Neural progenitor cell (in vitro differentiated cells): ENCODE data around the gene RIPOR3. TPM values are rescaled to one million over a fixed set of nuclear protein-coding genes. Genes with fewer than 3 reads are reported as not detected.

Source experiments
- DNase-seq: peaks from one replicate; pipeline ENCODE4 v3.0.0-alpha.2; 2016; ENCODE audit warnings: low spot score
- H2AFZ ChIP-seq: fragments of 200-600 bp; sonication (generic); replicated peaks from 2 replicates; pipeline ENCODE4 v1.6.1; 2016; ENCODE audit warnings: antibody characterized with exemption
- H3F3A ChIP-seq: fragments of 200-600 bp; sonication (generic); 2 replicates; pipeline ENCODE4 v1.6.1; 2016; ENCODE audit warnings: antibody characterized with exemption, low read depth
- H3K27ac ChIP-seq: fragments of 200-600 bp; sonication (generic); 2 replicates; pipeline ENCODE4 v1.5.1; 2016; ENCODE audit warnings: mild to moderate bottlenecking
- H3K27me3 ChIP-seq: fragments of 200-600 bp; sonication (generic); 2 replicates; pipeline ENCODE4 v1.6.1; 2016; ENCODE audit warnings: mild to moderate bottlenecking, moderate library complexity
- H3K36me3 ChIP-seq: fragments of 200-600 bp; sonication (generic); 2 replicates; pipeline ENCODE4 v1.5.1; 2016
- H3K4me1 ChIP-seq: fragments of 200-600 bp; sonication (generic); 2 replicates; pipeline ENCODE4 v1.6.1; 2016; ENCODE audit warnings: mixed run types
- H3K4me2 ChIP-seq: fragments of 200-600 bp; sonication (generic); 2 replicates; pipeline ENCODE4 v1.6.1; 2016
- H3K4me3 ChIP-seq: fragments of 200-600 bp; sonication (generic); 2 replicates; pipeline ENCODE4 v1.5.1; 2016
- H3K79me2 ChIP-seq: fragments of 200-600 bp; sonication (generic); 2 replicates; pipeline ENCODE4 v1.6.1; 2016; ENCODE audit warnings: low read depth
- H3K9ac ChIP-seq: fragments of 200-600 bp; sonication (generic); 2 replicates; pipeline ENCODE4 v1.6.1; 2016
- H3K9me3 ChIP-seq: fragments of 200-600 bp; sonication (generic); 2 replicates; pipeline ENCODE4 v1.5.1; 2016; ENCODE audit warnings: low read depth
- H4K20me1 ChIP-seq: fragments of 200-600 bp; sonication (generic); 2 replicates; pipeline ENCODE4 v1.6.1; 2016; ENCODE audit warnings: low read depth
- H3K27ac Mint-ChIP-seq: 3 replicates; pipeline ENCODE4 v1.8.0; 2021; ENCODE audit warnings: mixed read lengths
- H3K27me3 Mint-ChIP-seq: 2 replicates; pipeline ENCODE4 v1.8.0; 2022; ENCODE audit warnings: low read depth, mild to moderate bottlenecking, inconsistent platforms, moderate library complexity, mixed read lengths; ENCODE audit not compliant: insufficient read depth
- H3K36me3 Mint-ChIP-seq: 3 replicates; pipeline ENCODE4 v1.8.0; 2021; ENCODE audit warnings: mixed read lengths
- H3K4me1 Mint-ChIP-seq: 3 replicates; pipeline ENCODE4 v1.8.0; 2021; ENCODE audit warnings: mixed read lengths
- H3K4me3 Mint-ChIP-seq: 3 replicates; pipeline ENCODE4 v1.8.0; 2021; ENCODE audit warnings: mild to moderate bottlenecking, moderate library complexity, mixed read lengths
- H3K9me3 Mint-ChIP-seq: 3 replicates; pipeline ENCODE4 v1.8.0; 2020; ENCODE audit warnings: mixed read lengths
- EZH2 ChIP-seq: fragments of 200-600 bp; sonication (generic); IDR thresholded peaks from 2 replicates; pipeline ENCODE4 v1.6.1; 2017; ENCODE audit warnings: antibody characterized with exemption, mild to moderate bottlenecking, moderate library complexity
- EZH2phosphoT487 ChIP-seq: fragments of 200-600 bp; sonication (generic); IDR thresholded peaks from 2 replicates; pipeline ENCODE4 v1.6.1; 2017; ENCODE audit warnings: antibody characterized with exemption
- total RNA-seq: library from RNA; depleted of rRNA; stranded (reverse); fragments of >200 nt; gene quantifications from 2 replicates; pipeline ENCODE4 v1.2.3, GENCODE V29; 2015; ENCODE audit warnings: low replicate concordance
- TF ChIP-seq, protein P1 (sequence below): fragments of 200-600 bp; sonication (generic); IDR thresholded peaks from 2 replicates; pipeline ENCODE4 v1.5.1; 2017; ENCODE audit warnings: antibody characterized with exemption, mild to moderate bottlenecking

The RIPOR3 gene
- total RNA-seq, 1 donor from 2014 or later: 1.2 TPM

DNA sequence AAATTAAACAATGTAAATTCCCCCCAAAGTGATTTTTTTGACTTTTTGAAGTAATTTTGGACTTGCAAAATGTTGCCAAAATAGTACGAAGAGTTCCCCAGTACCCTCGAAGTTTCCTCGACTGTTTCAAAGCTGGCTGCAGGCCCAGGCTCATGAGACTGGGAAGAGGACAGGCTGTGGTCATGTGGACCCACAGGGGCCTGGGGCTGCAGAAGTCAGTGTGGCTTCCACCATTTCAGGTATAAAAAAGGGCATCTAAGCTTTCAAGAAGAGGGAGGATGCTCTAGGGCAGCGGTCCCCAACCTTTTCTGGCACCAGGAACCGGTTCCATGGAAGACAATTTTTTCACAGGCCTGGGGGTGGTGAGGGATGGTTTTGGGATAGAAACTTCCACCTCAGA is 106.1 kb downstream of the RIPOR3 start:
- H3K36me3 ChIP-seq: no peaks in the 10 kb centered on the region
- no peaks in the 10 kb centered on the region for H3K79me2 ChIP-seq
- DNase-seq: no peak

DNA sequence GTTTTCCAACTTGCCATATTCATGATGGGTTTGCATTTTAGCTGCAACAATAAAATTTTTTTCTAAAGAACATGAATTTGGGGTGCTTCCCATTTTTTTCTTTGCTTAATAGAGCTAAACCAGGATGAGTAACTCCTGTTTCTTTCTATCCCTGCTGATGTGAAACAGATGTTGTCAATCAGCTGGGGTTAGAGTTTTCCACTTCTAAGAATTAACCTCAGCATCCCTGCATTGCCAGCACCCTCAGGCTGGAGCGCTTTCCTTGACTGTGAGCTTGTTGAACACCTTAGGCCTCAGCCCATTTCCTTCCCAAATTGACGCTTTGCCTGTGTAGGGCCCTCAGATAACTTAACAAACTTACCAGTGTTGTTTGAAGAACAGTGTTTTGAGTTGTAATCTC is 106.7 kb downstream of the RIPOR3 start:
- Mint-ChIP-seq H3K4me1 (no peaks in the 10 kb centered on the region), H3K9me3 (no peaks in the 10 kb centered on the region)
- H2AFZ ChIP-seq: no peak overlapping the region

More for the DNA sequence above, 106.1 kb downstream of the RIPOR3 start:
- no peak overlapping the region for H3K27ac ChIP-seq
- H3K4me1 ChIP-seq: peaks cover 10% of the 10 kb centered on the region
- H3K27me3 ChIP-seq: no peaks in the 10 kb centered on the region
- peaks cover 6% of the 10 kb centered on the region for H4K20me1 ChIP-seq
- Mint-ChIP-seq H3K4me3 (no peak overlapping the region), H3K27me3 (no peaks in the 10 kb centered on the region), H3K9me3 (no peaks in the 10 kb centered on the region), H3K27ac (peak overlapping the region; percentile 57), H3K36me3 (peaks cover 18% of the 10 kb centered on the region), H3K4me1 (no peaks in the 10 kb centered on the region)
- no peak overlapping the region for H3K4me2 ChIP-seq
- no peak overlapping the region for H3K4me3 ChIP-seq
- no peak for TF ChIP-seq EZH2phosphoT487
- TF ChIP-seq, protein P1, sequence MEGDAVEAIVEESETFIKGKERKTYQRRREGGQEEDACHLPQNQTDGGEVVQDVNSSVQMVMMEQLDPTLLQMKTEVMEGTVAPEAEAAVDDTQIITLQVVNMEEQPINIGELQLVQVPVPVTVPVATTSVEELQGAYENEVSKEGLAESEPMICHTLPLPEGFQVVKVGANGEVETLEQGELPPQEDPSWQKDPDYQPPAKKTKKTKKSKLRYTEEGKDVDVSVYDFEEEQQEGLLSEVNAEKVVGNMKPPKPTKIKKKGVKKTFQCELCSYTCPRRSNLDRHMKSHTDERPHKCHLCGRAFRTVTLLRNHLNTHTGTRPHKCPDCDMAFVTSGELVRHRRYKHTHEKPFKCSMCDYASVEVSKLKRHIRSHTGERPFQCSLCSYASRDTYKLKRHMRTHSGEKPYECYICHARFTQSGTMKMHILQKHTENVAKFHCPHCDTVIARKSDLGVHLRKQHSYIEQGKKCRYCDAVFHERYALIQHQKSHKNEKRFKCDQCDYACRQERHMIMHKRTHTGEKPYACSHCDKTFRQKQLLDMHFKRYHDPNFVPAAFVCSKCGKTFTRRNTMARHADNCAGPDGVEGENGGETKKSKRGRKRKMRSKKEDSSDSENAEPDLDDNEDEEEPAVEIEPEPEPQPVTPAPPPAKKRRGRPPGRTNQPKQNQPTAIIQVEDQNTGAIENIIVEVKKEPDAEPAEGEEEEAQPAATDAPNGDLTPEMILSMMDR: no peak
- no peak for TF ChIP-seq EZH2
- no peak overlapping the region for H2AFZ ChIP-seq
- no peaks in the 10 kb centered on the region for H3K9me3 ChIP-seq
- no peaks in the 10 kb centered on the region for H3F3A ChIP-seq
- H3K9ac ChIP-seq: no peak overlapping the region

GRCh38 chr20:50583442-50584150 is 107.7 kb downstream of the RIPOR3 start:
- Mint-ChIP-seq H3K27me3 (no peaks in the 10 kb centered on the region), H3K27ac (no peak overlapping the region), H3K4me3 (no peak overlapping the region), H3K4me1 (no peaks in the 10 kb centered on the region), H3K36me3 (peaks cover 23% of the 10 kb centered on the region), H3K9me3 (no peaks in the 10 kb centered on the region)
- Histone ChIP-seq H3K79me2 (no peaks in the 10 kb centered on the region), H3K4me2 (no peak overlapping the region), H3K9ac (no peak overlapping the region), H3K27ac (no peak overlapping the region), H4K20me1 (peaks cover 6% of the 10 kb centered on the region), H3K4me3 (no peak overlapping the region), H3K9me3 (no peaks in the 10 kb centered on the region), H3K4me1 (peaks cover 10% of the 10 kb centered on the region), H2AFZ (no peak overlapping the region), H3K36me3 (no peaks in the 10 kb centered on the region), H3K27me3 (no peaks in the 10 kb centered on the region), H3F3A (no peaks in the 10 kb centered on the region)
- DNase-seq: no peak
- TF ChIP-seq EZH2phosphoT487 (no peak), EZH2 (no peak)
- TF ChIP-seq, protein P1: no peak

More for the DNA sequence above, 106.7 kb downstream of the RIPOR3 start:
- Histone ChIP-seq H3K9me3 (no peaks in the 10 kb centered on the region), H3K4me3 (no peak overlapping the region), H3F3A (no peaks in the 10 kb centered on the region), H3K4me2 (no peak overlapping the region), H3K27ac (no peak overlapping the region), H3K27me3 (no peaks in the 10 kb centered on the region), H3K4me1 (peaks cover 10% of the 10 kb centered on the region), H3K79me2 (no peaks in the 10 kb centered on the region), H3K36me3 (no peaks in the 10 kb centered on the region), H3K9ac (no peak overlapping the region), H4K20me1 (peaks cover 6% of the 10 kb centered on the region)
- TF ChIP-seq EZH2: no peak
- TF ChIP-seq, protein P1: no peak
- TF ChIP-seq EZH2phosphoT487: no peak
- no peak for DNase-seq
- Mint-ChIP-seq H3K27me3 (no peaks in the 10 kb centered on the region), H3K4me3 (no peak overlapping the region), H3K27ac (no peak overlapping the region), H3K36me3 (peaks cover 17% of the 10 kb centered on the region)
